ENCODE results near the gene ARV1.

DNA sequence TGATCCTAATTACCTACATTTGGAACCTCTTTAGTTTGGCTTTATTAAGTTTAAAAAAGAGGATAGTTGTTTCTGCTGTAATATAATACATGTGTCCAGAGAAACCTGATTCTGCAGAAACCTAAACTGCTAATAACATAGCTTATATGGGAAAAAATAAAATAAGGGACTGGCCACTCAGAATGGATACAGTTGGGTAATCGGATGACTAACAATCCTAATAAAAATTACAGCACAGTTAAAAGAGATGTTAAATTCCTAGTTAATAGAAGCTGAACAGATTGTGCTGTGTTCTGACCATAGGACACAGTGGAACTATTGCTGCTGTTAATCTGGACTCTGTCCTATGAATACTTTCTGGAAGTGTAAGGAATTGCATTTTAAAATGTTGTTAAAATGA, 16.0 kb downstream of the ARV1 start:
- TF ChIP-seq CTCF (IDR thresholded peaks at IDR 0.05) = no peak
- TF ChIP-seq POLR2A (IDR thresholded peaks at IDR 0.05) = no peak
- no peak for TF ChIP-seq EP300 (IDR thresholded peaks at IDR 0.05)

Data from suprapubic skin (tissue), 3 donors.